GM21737 (cell line): ENCODE results near the gene TBC1D8.

Experiments
- ATAC-seq: cut with Tn5 transposase; IDR thresholded peaks from one replicate; pipeline ENCODE4 v1.9.1; 2021; ENCODE audit warnings: mild to moderate bottlenecking, moderate library complexity; ENCODE audit not compliant: unreplicated experiment

The TBC1D8 gene

DNA sequence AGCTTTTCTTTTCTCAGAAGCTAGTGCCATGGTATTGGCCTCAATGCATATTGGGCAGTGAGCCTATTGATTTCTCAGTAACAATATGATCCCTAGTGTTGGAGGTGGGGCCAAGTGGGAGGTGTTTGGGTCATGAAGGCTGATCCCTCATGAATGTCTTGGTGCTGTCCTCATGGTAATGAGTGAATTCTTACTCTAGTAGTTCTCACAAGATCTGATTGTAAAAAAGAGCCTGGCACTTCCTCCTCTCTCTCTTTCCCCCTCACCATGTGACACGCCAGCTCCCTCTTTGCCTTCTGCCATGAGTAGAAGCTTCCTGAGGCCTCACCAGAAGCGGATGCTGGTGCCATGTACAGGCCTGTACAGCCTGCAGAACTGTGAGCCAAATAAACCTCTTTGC lies 12.8 kb upstream of the TBC1D8 start:
- ATAC-seq, result no peak

DNA sequence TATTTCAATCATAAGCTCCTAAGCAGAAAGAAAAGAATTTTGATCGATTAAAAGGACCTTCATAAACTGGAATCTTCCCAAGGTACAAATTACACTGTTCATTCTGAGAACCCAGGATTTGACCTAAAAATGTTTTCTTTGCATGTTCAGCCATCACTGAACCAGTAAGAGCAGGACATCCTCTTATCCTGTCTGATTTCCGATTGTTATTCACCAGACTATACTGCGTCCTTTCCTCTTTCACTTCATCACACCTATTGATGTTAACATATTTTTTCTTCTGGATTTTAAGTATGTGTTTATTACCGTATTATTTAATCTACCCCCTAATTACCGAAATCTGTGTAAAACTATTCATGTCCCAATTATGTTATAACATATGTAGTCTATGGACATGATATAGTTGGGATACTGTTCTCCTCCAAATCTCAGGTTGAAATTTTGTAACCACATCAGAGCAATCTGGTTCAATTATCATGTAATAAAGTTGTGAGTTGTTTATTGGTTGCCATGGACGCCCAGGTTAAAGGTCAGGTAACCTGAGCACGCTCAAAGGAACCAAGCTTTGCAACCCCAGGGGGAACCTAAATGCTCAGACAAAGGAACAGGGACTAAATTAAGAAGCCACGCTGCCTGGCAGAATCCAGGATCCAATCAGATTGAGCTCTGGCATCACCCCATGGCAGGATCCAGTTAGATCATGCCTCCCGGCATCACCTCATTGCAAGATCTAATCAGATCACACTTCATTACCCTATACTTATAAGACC lies 11.6 kb upstream of the TBC1D8 start:
- ATAC-seq, result no peak

DNA sequence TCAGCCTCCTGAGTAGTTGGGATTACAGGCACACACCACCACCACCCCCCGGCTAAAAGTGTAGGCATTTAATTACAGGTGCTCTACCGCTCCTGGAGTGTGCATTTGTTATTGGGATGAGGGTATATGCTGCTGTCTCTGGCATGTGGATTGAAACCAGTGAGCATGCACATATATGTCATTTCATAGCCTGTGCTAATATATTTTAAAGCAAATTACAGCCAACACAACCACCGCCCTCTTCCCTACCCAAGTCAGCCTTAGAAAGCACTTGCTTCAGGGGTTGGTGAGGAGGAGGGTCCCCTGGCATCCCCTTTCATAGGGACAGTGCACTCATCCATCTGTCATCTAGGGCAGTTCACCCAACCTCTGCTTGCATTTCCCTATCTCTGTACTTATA lies 10.5 kb upstream of the TBC1D8 start:
- ATAC-seq, result no peak

DNA sequence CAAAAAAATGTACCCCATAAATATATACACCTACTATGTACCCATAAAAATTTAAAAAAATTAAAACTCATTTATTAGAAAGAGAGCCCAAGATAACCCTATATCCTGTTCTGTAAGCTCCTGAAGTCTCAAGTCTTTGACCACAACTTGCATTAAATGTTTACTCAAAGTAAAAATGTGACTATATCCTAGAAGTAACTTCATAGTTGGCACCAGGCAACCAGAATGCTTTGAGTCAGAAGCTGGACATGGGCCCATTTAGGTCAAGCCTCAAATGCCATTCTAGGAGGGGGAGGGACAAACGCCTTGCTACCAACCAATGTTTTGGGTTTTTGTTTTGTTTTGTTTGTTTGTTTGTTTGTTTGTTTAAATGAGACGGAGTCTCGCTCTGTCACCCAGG lies 9.3 kb upstream of the TBC1D8 start:
- no peak for ATAC-seq

DNA sequence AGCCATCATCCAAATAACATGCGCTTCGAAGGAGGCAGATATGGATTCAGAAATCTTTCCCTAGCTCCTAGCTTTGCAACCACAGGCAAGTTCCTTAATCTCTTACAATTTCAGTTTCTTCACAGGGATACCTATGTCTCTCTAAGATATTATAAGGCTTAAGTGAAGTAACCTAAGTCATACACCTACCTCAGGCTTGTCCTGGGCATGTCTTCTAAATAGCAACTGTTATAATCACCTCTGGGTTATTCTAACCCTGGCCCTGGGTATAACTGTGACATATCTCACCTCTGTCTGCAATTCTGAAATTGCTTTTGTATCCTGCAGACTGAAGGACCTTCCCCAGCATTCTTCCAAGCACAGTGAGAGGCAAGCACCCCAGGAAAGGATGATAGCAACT lies 8.3 kb upstream of the TBC1D8 start:
- ATAC-seq, result no peak

DNA sequence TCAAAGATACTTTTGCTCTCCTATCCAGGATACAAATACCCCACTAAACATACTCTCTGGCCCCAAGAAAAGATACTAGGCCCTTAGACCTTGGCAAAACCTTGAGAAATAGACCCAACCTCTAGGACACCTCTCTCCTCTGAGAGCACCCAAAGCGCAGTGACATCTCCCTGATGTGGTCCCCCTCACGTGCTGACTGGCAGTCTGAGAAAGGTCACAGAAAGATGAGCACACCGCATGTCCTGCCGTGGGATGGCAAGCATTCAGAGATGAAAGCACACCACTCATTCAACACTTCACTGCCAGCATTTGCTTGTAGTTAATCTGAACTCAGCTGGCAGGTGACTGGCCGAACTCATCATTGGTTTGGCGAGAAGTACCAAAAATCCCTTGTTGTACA lies 6.1 kb upstream of the TBC1D8 start:
- no peak for ATAC-seq

DNA sequence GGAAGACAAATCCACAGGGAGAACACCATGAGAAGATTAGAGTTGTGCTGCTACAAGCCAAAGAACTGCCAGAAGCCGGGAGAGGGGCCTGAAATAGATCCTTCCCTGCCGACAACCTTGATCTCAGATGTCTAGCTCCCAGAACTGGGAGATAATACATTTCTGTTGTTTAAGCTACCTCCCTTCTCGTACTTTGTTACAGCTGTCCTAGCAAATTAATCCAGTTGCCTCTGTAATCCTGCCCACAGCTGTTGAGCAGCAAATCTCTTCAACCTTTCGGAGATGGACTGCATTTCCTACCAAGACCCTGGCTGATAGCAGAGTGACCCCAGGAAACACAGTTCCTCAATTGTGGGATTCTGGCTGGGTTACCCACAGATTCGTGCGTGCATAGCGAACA lies 2.6 kb upstream of the TBC1D8 start:
- ATAC-seq, result no peak

DNA sequence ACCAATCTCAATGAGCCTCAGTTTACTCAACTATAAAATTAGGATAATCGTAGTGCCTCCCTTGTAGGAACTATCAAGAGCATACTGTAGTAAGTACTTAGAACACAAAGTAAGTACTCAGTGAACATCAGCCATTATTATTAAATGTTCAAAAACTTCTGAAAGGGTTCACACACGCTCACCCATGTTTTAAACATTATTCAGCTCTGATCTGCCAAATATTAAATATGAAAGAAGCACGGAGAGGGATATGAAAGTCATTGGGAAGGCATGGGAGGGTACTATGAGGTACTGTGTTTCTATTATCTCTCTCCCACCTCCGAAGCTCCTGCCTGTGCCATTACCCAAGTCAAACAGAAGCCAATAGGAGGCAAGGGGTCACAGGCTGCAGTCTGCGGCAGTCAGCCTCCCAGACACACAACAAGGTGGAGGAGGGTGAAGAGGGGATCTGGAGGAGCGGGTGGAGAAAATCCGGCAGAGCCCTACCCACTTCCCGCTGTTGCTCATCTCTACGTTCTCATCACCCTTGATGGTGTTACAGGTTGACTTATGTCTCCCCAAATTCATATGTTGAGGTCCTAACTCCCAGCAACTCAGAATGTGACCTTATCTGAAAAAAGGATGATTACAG lies 2.0 kb upstream of the TBC1D8 start:
- no peak for ATAC-seq

DNA sequence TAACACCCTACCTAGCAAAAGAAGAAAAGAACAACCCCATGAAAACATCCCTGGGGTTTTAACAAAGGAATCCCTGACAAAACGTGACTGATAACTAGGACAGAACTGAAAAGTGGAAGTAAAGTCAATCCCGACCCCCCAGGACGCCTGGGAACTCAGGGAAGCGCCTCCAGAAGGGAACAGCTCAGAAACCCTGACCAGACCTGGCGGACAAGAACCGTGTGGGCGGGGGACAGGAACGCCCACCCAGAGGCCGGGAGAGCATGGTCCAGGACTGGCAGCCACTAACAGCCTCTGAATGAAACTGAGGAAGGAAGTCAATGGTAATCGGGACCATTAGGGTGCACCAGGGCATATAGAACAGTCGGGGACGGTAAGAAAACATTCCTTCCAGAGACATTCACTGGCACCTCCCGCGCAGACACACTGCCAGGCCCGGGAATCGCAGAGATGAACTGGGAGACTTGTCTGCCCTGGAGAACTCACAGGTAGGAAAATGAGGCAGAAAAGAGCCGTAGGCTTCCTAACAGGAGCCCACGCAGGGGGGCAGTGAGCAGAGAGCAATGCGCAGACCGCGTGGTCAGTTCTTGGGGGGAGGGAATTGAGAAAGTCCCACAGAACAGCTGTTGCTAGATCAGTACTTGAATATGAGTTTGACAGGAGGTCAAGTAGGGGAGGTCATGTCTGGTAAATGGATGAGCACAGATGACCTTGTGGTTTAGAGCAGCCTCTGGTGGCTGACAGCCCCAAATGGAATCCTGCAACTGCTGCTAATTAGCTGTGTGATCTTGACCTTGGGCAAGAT lies 1.3 kb upstream of the TBC1D8 start:
- peak; percentile 61 for ATAC-seq

DNA sequence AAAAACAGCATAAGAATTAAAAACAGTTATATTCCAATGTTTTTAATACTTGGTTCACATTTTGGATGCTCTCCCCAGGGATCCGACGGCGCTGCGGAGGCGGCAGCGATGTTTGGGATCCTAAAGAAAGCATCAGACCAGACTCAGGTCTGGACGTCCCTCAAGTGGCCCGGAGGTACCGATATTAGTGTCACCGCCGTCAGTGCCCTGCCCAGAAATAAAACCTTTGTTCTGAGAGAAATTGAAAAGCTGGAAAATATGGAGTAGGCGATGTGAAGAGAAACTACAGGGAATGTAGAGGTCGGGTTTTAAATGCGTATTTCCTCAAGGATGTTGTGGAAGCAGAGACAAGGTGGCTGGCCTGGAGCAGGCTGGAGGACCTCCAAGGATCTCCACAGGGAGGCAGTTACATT lies 683 bp upstream of the TBC1D8 start:
- no peak for ATAC-seq

DNA sequence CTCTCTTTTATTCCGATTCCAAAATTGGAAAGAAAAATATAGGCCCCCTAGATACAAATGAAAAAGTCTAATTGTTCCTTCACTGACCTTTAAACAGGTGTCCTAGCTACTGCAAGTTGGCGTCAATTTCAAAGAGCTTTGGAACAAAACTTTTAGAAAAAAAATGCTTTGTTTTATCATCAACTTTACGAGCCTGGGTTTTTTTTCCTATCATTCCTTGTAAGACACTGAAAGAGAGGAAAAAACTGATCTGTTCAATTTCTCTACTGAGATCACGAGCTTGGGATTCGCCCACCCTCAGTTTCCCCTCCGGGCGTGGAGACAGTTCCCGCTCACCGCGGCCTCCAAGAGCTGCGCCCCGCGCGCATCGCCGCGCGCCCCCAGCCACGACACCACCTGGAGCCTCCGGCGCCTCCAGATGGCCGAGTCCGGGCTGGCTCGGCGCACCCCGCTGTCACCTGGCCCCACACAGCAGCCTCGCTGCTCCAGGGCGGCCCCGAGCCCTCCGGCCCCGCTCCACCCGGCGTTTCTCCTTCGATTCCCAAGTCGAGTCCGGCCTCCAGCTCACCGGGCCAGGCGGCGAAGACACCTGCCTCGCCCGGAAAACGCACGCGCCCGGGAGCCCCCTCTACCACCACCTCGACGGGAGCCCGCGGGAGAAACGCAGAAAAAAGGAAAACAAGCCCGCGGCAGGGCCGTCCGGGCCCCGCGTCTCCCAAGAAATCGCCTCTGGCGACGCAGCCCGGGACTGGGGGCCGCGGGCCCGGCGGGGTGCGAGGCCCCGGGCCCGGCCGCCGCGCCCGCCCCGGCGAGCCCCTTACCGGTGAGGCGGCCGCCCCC lies 656 bp downstream of the TBC1D8 start:
- ATAC-seq, result peak; percentile 18

DNA sequence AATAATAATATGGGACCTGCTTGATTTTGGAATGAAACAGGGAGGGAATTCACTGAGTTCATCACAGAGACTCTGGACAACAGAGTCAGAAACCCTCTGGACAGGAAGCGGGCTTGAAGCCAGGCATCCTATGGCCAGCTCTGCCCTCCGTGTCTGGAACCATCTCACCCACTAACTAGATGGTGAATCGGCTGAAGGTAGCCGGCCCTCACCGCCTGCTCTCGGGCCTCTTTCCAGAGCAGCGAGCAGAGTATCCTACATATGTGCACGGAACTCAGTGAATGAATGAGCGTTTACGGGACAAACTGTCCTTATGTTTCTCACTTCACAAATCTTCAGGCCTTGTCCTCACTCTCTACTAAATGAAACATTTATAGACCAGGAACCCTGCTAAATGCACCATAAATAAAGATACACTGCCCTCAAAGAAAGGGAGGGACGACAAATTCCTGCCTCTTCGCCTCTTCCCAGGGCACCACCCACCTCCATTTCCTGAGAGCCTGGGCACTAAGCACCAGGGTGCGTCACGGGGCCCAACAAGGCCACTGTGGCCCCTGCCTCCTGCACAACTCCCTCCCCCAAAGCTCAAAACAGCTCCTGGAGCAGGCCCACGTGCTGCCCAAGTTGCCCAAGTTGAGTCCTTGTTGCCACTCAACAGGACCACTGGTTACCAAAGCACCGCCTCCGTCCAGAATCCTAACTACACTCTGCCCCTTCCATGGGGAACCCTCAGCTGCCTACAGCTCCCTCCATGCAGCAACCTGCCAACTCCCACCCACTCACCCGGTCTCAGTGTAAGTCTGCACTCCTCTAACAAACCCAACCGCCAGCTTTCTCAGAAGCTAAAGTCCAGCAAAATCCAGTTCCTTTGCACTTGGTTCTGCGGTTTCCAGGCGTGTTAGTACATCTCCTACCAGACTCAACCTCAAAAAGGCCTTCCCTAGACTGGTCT lies 1.7 kb downstream of the TBC1D8 start:
- ATAC-seq, result no peak

DNA sequence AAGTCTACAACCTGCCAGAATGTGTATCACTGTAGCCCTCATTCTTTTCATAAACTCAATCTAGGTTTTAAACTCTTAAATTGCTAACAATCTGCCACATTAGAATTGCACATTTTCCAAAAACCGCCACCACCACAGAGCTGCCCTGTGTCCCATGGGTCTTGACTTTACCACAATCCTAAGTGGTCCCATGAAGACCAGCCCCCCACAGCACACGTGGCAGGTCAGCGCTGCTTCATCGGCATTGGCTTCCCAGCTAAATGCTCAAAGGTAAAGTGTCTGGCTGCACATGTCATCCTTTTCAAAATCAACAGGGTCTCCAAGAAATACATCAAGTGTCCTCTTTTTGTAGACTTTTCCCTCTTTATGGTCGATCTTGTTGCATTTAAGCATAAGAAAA lies 2.4 kb downstream of the TBC1D8 start:
- ATAC-seq, result no peak

DNA sequence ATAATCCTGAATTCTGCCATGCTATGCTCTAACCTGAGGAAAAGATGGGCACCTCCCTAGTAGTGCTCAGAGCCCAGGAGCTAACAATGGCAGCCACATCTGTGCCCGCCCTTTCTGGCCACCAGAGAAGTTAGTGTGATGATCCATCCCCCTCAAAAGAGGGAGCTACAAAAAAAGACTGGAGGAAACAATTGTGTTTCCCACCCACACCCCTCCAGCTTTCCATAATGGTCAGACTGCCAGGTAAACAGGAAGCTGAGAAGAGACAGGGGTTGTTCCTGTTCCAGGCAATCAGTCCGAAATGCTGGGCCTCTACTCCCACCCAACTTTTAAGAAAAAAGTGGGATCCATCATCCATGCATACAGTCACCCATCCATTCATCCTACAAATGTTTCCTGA lies 3.2 kb downstream of the TBC1D8 start:
- ATAC-seq, result no peak

DNA sequence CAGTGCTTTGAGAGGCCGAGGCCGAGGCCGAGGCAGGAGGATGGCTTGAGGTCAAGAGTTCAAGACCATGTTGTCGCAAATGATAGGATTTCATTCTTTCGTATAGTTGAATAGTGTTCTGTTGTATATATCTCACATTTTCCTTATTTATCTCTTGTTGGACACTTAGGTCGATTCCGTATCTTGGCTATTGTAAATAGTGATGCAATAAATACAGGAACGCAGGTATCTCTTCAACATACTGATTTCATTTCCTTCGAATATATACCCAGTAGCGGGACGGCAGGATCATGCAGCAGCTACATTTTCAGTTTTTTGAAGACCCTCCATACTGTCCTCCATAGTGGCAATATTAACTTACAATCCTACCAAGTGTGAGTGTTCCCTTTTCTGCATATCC lies 4.1 kb downstream of the TBC1D8 start:
- ATAC-seq, result no peak

DNA sequence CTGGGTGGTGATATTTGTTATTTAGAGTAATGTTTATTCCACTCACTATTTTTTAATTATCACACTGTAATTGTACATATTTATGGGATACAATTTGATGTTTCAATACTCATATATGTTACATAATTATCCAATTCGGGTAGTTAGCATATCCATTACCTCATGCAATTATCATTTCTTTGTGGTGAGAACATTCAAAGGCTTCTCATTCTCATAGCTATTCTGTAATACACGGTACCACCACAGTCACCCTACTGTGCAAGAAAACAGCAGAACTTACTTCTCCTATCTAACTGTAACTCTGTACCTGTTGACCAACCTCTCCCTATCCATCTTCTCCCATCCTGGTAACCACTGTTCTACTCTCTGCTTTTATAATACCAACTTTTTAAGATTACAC lies 4.6 kb downstream of the TBC1D8 start:
- ATAC-seq, result no peak

DNA sequence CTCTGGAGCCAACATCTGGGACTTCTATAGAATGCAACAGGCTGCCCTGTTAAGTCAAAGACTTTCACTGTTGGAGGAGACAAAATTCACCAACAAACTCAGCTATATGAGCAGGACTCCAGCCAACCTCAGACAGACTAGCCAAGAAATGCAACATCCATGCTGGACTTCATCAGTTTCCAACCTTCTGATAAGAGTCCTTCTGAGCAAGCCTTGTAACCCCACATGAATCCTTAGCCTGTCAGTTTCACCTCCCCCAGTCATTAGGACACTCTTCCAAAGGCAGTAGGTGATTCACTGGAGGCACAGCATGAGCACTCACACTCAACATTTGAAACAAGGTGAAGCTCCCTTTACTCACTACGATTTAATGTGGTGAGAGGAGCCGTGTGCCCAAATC lies 5.8 kb downstream of the TBC1D8 start:
- ATAC-seq, result no peak

DNA sequence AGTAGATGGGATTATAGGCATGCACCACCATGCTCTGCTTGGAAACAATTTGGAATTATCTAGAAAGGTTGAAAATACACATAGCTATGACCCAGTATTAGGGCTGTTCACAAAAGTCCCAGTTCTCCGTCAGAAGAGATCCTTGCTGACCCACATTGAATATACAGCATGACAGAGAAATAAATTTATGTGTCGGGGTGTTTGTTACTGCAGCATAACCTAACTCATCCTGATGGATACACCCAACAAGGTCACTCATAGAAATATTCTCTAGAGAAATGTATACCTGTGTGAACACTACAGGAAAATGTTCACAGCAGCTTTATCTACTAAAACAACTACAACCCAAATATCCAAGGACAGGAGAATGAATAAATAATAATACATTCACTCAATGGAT lies 9.0 kb downstream of the TBC1D8 start:
- no peak for ATAC-seq

DNA sequence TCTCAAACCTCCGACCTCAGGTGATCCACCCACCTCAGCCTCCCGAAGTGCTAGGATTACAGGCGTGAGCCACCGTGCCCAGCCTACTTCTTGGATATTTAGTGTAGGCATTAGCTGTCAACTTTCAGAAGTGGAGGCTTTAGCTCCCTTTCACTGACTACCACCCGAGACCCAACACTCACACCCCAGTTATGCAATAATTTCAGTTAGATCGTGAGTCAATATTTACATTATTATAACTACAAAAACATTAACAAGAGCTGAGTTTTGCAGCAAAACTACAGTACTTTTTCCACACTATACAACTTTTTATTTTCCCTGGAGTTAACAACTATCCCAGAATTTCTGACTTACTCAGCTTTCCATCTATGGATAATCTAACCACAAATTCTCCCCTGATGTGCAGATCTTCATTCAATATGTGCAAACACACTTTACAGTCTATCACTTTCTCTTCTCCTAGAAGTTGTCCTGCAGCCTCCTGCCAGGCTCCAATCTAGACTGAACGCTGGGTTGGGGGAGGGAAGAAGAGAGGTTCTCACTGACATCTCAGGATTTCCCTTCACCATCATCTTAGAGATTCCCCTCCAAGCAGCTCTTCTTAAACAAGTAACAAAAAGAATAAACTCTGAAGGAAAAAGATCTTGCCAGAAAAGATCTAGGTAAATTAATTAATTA lies 10.1 kb downstream of the TBC1D8 start:
- no peak for ATAC-seq
